ENCODE data around the gene MEIG1.
"Not testable (repeated sequence)": the region's sequence is repeated elsewhere in the genome, so short reads cannot be mapped to it uniquely, and the experiment has no call there.

The MEIG1 gene

DNA sequence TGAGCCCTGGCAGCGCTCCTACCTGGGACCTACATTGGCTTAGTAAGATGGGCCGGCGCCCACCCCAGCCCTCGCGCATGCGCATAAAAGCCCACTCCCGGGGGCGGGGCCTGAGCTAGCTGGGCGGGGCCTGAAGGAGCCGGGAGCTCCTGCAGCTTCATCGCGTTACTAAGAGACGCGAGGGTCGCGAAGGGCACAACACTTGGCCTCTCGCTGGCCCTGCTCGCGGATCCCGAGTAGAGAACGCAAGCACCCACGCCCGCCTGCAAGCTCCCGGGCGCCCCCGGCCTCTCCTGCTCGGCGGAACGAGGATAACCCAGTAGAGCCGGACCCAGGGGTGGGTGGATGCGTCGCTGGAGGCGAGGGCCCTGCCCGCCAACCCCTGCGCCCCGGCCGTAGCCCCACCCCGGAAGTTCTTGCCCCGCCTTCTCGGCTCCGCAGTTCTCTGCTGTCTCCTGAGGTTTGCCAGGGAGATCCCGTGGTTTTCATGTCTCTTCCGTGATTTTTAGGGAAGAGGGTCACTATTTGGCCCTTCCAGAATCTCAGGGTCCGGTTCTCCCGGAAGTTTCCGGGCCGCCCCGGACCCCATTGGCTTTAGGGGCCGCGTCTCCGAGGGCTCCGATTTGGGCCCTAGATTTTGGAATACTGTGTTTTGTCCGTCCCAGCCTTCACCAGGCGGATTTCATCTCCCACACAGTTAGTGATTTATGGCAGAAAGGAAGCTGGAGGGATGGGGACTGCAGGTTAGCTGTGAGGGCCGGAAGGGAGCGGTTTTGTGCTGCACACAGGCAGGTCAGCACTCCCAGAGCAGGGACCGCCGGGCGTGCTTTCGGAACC, at the start of gene MEIG1:
TSS of gene MEIG1 (plus strand) at position 168 of the 837 bp plus-strand sequence. CDS start 7,081 bp downstream, outside the sequence.
- FAIRE-seq: no peak

DNA sequence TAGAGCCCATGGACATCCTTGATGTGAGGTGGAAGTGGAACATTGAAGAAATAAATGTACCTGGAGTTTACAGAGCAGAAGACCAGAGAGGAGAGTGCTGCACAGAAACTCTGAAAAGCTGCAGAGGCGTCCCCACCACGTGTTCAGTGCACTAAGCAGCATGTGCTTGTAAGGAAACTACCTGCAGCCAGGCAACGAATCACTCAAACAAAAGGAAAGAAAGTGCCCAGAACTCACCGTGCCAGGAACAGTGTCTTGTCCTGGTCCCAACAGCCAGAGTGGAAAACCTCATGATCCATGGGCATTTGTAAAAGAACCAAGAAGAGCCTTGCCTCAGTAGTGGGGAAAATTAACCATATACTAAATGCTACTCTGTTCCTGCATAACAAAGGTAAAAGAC, 48.2 kb upstream of the MEIG1 start:
- FAIRE-seq: no peak

DNA sequence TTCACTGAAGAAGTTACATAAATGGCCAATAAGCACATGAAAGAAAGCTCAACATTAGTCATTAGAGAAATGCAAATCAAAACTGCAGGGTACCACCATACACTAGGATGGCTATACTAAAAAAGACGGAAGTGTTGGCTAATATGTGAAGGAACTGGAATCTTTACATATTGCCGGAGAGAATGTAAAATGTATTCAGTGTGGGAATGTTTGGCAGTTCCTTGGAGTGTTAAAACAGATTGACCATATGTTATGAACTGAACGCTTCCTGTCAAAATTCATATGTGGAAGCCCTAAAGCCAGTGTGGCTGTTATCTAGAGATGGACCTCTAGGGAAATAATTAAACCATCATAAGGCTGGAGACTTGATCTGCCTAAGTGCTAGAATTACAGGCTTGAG, 47.4 kb upstream of the MEIG1 start:
- FAIRE-seq: no peak

GRCh38 chr10:14916600-14916999, 42.6 kb upstream of the MEIG1 start:
- FAIRE-seq: no peak

DNA sequence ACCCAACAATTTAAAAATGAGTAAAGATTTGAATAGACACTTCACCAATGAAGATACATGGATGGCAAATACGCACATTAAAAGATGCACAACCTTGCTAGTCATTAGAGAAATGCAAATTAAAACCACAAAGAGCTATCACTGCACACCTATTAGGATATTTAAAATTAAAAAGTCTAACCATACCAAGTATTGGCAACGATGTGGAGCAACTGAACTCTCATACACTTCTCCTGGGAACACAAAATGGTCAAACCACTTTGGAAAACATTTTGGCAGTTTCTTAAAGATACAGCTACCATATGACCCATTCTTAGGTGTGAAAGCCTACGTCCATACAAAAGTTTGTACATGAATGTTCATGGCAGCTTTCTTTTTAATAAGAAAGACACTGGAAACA, 41.4 kb upstream of the MEIG1 start:
- no peak for FAIRE-seq

DNA sequence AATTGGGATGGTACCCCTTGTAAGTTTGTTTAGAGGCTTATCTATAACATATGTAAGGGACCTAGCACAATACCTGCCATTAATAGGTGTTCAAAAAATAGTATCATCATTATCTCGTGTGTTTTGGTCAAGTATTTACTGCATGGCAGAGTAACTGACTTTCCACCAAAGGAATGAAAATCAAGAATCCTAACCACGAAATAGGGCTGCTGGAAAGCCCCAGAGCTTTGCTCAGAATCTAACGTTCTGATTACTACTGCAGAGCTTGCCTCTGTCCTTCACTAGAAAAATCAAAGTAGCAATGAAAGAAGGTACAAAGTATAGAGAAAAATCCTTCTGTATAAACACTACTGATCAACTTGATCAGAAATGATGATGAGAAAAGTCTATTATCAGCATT, 40.2 kb upstream of the MEIG1 start:
- no peak for FAIRE-seq

DNA sequence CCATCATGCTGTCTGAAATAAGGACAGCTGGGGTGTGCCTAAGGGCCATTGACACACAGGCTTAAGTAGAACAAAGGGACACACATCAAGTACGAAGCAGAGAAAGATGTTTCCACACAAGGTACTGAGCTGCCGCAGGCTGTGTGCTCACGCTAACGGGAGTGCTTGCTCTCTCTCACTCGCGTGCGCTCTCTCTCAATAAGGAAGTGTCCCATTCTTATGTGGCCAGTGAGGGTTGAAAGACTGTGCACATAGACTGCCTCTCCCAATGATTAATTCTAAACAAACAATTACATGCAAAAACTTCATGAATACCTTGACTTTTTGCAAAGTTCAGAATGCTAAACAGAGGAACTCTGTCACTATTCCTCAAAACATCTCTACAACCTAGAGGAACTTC, 35.2 kb upstream of the MEIG1 start:
- FAIRE-seq: no peak

- FAIRE-seq: no peak
Observed at GRCh38 chr10:14925268-14925667, 33.9 kb upstream of the MEIG1 start.

GRCh38 chr10:14926061-14926470, 33.1 kb upstream of the MEIG1 start:
- FAIRE-seq: no peak

DNA sequence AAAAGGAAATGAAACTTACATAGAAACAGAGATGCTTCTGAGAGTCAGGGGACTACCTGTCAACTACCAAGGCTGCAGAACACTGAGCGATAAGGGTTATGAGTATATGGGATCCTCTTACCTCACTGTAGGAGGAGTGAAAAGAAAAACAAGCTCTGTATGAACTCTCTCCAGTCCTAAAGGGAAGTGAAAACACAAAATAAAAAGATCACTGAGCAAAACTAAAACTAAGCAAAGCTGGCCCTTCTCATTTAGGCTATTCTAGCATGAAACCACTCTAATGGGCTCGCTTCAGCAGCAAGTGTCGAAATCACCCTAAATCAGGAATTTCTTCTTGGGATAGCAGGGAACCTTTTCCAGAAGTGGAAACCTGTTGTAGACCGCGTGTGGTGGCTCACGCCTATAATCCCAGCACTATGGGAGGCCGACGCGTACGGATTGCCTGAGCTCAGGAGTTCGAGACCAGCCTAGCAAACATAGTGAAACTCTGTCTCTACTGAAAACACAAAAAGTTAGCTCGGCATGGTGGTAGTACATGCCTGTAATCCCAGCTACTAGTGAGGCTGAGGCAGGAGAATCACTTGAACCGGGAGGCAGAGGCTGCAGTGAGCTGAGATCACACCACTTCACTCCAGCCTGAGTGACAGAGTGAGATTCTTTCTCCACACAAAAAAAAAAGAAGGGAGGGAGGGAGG, 32.3 kb upstream of the MEIG1 start:
- no peak for FAIRE-seq

DNA sequence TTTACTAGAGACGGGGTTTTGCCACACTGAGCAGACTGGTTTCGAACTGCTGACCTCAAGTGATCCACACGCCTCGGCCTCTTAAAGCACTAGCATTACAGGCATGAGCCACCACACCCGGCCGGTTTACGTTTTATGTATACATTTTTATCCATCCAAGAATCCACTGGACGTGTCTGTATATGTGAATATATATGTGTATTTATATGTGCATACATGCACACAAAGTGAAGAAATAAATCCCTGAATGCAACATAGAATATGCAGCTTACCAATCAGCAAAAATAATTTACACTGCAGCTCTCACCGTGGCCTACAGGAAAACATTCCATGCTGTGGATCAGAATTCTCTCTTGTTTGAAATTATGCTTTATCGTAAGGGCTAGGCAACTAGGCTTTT, 28.6 kb upstream of the MEIG1 start:
- FAIRE-seq: no peak

DNA sequence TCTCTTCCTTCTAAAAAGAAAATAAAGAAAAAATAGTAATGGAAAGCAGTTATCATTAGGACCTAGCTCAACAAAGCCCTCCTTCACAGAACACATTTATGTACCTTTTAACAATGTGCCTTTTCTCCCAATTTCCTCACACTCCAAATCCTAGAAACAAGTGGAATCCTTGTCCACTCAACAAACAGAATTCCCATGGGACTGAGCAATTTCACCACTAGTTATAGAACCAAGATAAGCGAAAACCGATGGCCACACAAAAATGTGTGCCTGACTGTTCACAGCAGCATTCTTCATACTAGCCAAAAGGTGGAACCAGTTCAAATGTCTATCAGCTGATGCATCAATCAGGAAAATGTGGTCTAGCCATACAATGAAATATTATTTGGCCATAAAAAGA, 22.6 kb upstream of the MEIG1 start:
- FAIRE-seq: no peak

- FAIRE-seq: not testable (repeated sequence)
Observed at GRCh38 chr10:14938971-14939370, 20.2 kb upstream of the MEIG1 start.

GRCh38 chr10:14942147-14942949, 16.8 kb upstream of the MEIG1 start:
- FAIRE-seq: not testable (repeated sequence)

- not testable (repeated sequence) for FAIRE-seq
Observed at GRCh38 chr10:14942950-14943338, 16.2 kb upstream of the MEIG1 start.

GRCh38 chr10:14945108-14945507, 14.1 kb upstream of the MEIG1 start:
- no peak for FAIRE-seq

DNA sequence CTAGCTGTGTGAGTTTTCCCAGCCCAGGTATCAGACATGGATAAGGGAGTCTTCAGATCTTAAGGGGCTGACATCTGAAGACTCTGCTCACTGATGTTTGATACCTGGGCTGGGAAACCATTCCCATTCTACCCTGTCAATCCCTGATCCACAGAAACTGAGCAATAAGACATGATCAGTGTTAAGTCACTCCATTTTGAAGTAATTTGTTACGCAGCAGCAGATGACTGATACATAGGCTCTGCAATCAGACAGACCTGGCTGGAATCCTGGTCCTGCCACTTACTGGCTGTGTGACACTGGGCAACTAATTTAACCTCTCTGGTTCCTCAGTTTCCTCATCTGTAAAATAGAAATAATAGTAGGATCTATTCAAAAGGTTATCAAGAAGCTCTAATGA, 11.9 kb upstream of the MEIG1 start:
- FAIRE-seq: no peak

DNA sequence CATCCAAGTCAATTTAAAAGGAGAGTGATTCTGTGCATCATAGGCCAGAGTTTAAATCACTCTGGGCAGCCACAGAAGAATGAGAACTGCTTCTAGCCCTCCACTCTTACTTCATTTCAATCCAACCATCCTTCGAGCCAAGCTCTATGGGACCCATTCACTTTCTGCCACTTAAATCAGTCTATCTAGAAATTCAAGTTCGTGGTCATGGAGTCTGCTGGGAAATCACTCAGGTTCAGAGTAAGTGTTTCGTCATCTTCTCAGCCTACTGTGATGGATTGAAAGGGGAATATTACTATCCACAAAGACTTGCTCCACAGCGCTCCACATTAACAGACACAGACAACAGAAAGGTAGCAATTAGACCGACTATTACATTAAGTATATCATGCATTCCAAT, 9.9 kb upstream of the MEIG1 start:
- no peak for FAIRE-seq

- no peak for FAIRE-seq
Observed at GRCh38 chr10:14952851-14953423, 6.3 kb upstream of the MEIG1 start.

- FAIRE-seq: no peak
Observed at GRCh38 chr10:14953424-14954000, 5.7 kb upstream of the MEIG1 start.

- FAIRE-seq: peak; percentile 24
Observed at GRCh38 chr10:14954001-14954770, 5.0 kb upstream of the MEIG1 start, which contains the start of gene DCLRE1C. Gene DCLRE1C, minus strand, starts transcription at chr10:14954096. Its CDS starts 86 bp downstream, at chr10:14954010.

- no peak for FAIRE-seq
Observed at GRCh38 chr10:14954934-14955333, 4.3 kb upstream of the MEIG1 start.
